Measurements from ENCODE around the gene DNASE1L3. TPM values are rescaled to one million over a fixed set of nuclear protein-coding genes. Genes with fewer than 3 reads are reported as not detected.
A peak's percentile ranks its signal among the peaks of the same experiment; 100 is the strongest.

DNASE1L3 gene
- polyA plus RNA-seq, 2 of the 4 experiments (the other 2 are of a cell fraction): 0.19 TPM; not detected in 1

GRCh38 chr3:58151637-58152036 is 59.1 kb downstream of the DNASE1L3 start:
- Histone ChIP-seq H3K27ac (0 out of 6 replicates have a peak overlapping the region, but pooled peaks of 1 of the 2 experiments have one; percentile 0), H3K4me1 (peaks cover 36% of the 10 kb centered on the region), H3K9me3 (no peaks in the 10 kb centered on the region), H3K4me2 (no peak overlapping the region), H3K4me3 (no peak overlapping the region)
- 92% methylated on average over 3 of the region's 3 CpGs for WGBS (ENCODE audit: missing lambda C conversion rate)
- TF ChIP-seq ESRRA (IDR thresholded peaks at IDR 0.05; ENCODE audit: borderline replicate concordance, low read length) (no peak), MAX (IDR thresholded peaks at IDR 0.05) (no peak), RAD21 (conservative IDR thresholded peaks at IDR 0.05 in 1 of 2, IDR thresholded peaks at IDR 0.05 in 1 of 2) (no peak), CEBPB (IDR thresholded peaks at IDR 0.05) (no peak), RARB (CRISPR knock-in tag; IDR thresholded peaks at IDR 0.05) (no peak), RFX5 (IDR thresholded peaks at IDR 0.05) (no peak)
- DNase-seq (ENCODE audit: low read depth in 1 of 2, low spot score in 1 of 2) (no peak), ATAC-seq (no peak), FAIRE-seq (no peak)
- ChIA-PET CTCF (interaction anchor here (0.9 to 1.4 kb wide), 3 partner anchors 9 to 27 kb away, joined by 3 read pairs; no protein-coding TSS in a partner anchor), POLR2A (no interaction called here)

GRCh38 chr3:58150810-58151199 is 60.0 kb downstream of the DNASE1L3 start:
- no peak overlapping the region for H3K4me2 ChIP-seq
- ChIA-PET CTCF (interaction anchor here (0.6 to 1.4 kb wide), 3 partner anchors 11 to 68 kb away, joined by 3 read pairs; no protein-coding TSS in a partner anchor), POLR2A (no interaction called here)
- no peaks in the 10 kb centered on the region for H3K9me3 ChIP-seq
- H3K27ac ChIP-seq: peak overlapping the region in 1 of 2 experiments; percentile 52; a peak in 2 of 6 replicates
- WGBS (ENCODE audit: missing lambda C conversion rate): 88% methylated on average over 13 of the region's 13 CpGs
- peaks cover 36% of the 10 kb centered on the region for H3K4me1 ChIP-seq
- FAIRE-seq: no peak
- no peak for DNase-seq (ENCODE audit: low read depth in 1 of 2, low spot score in 1 of 2)
- TF ChIP-seq KDM5A (IDR thresholded peaks at IDR 0.05) (no peak), CTCF (IDR thresholded peaks at IDR 0.05) (no peak), HOXB13 (CRISPR knock-in tag; IDR thresholded peaks at IDR 0.05; ENCODE audit: low read depth) (no peak), RAD21 (conservative IDR thresholded peaks at IDR 0.05 in 1 of 2, IDR thresholded peaks at IDR 0.05 in 1 of 2) (no peak), SMC3 (IDR thresholded peaks at IDR 0.05) (no peak), NFE2L2 (conservative IDR thresholded peaks at IDR 0.05; ENCODE audit: low read length) (no peak), HOXB5 (CRISPR knock-in tag; IDR thresholded peaks at IDR 0.05) (no peak), CBX2 (IDR thresholded peaks at IDR 0.05; ENCODE audit: borderline replicate concordance, low read depth) (no peak), HOXA7 (CRISPR knock-in tag; IDR thresholded peaks at IDR 0.05) (no peak), NPAS2 (CRISPR knock-in tag; IDR thresholded peaks at IDR 0.05; ENCODE audit: borderline replicate concordance) (no peak), POLR2A (IDR thresholded peaks at IDR 0.05; ENCODE audit: low read length) (no peak), FOSL2 (IDR thresholded peaks at IDR 0.05) (no peak), FOSL2 (CRISPR knock-in tag; IDR thresholded peaks at IDR 0.05) (no peak), ZC3H11A (IDR thresholded peaks at IDR 0.05) (no peak), MYC (IDR thresholded peaks at IDR 0.05; ENCODE audit: borderline replicate concordance, low read length) (no peak), BCL3 (IDR thresholded peaks at IDR 0.05) (no peak), PHF8 (IDR thresholded peaks at IDR 0.05; ENCODE audit: borderline replicate concordance, low read depth) (no peak), ZNF302 (CRISPR knock-in tag; IDR thresholded peaks at IDR 0.05) (no peak), REST (IDR thresholded peaks at IDR 0.05) (no peak)
- H3K4me3 ChIP-seq: no peak overlapping the region
- ATAC-seq: no peak

Measured in A549 (cell line).